K562 (cell line): ENCODE data around the gene KCNH2. TPM values are rescaled to one million over a fixed set of nuclear protein-coding genes. Genes with fewer than 3 reads are reported as not detected.

Experiments used
- CBX1 ChIP-seq: sonication (generic); IDR thresholded peaks from 2 replicates; pipeline ENCODE4 v1.6.1; 2016; ENCODE audit warnings: antibody characterized with exemption, low read depth, mild to moderate bottlenecking
- CBX8 ChIP-seq: fragments of 200-600 bp; sonication (generic); IDR thresholded peaks from 2 replicates; pipeline ENCODE4 v1.6.1; 2012; ENCODE audit warnings: borderline replicate concordance, mixed run types, low read depth, mild to moderate bottlenecking, moderate library complexity, mixed read lengths, low read length, control low read depth, inconsistent platforms; ENCODE audit not compliant: poor library complexity, severe bottlenecking; ENCODE audit errors: extremely low read depth
- DMBX1 ChIP-seq: fragments of 250-450 bp; sonication (Bioruptor Pico); IDR thresholded peaks from 2 replicates; pipeline ENCODE4 v1.8.0; 2022; ENCODE audit warnings: inconsistent platforms, mild to moderate bottlenecking, moderate library complexity, borderline replicate concordance
- ETV6 ChIP-seq, 3 experiments: fragments of 150-350 bp in 1 of 3; sonication (generic) in 1 of 3; formaldehyde crosslinking in 1 of 3; IDR thresholded peaks; 2 replicates each; pipeline versions ENCODE4 v1.6.1 to v1.8.0; 2014 to 2022; ENCODE audit warnings: borderline replicate concordance in 2 of 3, low read depth in 2 of 3, antibody characterized with exemption in 1 of 3, low read length in 1 of 3, mild to moderate bottlenecking in 1 of 3, missing genetic modification reagents in 1 of 3
- HNRNPK ChIP-seq: fragments of 200-400 bp; formaldehyde crosslinking; IDR thresholded peaks from one replicate; pipeline ENCODE4 v1.6.1; 2018; ENCODE audit warnings: mild to moderate bottlenecking, low read depth, low read length; ENCODE audit not compliant: poor library complexity, severe bottlenecking
- LARP7 ChIP-seq: fragments of 450-650 bp; IDR thresholded peaks from 2 replicates; pipeline ENCODE4 v1.6.1; 2016
- MCM3 ChIP-seq: fragments of 450-650 bp; IDR thresholded peaks from 2 replicates; pipeline ENCODE4 v1.6.1; 2016
- NR3C1 ChIP-seq: sonication (generic); formaldehyde crosslinking; IDR thresholded peaks from 2 replicates; pipeline ENCODE4 v1.8.1; 2022; ENCODE audit warnings: missing genetic modification reagents
- RAD51 ChIP-seq: fragments of 450-650 bp; IDR thresholded peaks from 2 replicates; pipeline ENCODE4 v1.7.1; 2016; ENCODE audit warnings: low read depth, mild to moderate bottlenecking, borderline replicate concordance
- RB1 ChIP-seq: fragments of 450-650 bp; IDR thresholded peaks from 2 replicates; pipeline ENCODE4 v1.6.1; 2017; ENCODE audit warnings: low read depth, mild to moderate bottlenecking
- RBM15 ChIP-seq: fragments of 200-400 bp; formaldehyde crosslinking; IDR thresholded peaks from 2 replicates; pipeline ENCODE4 v1.6.1; 2018; ENCODE audit warnings: mild to moderate bottlenecking, low read length, moderate library complexity; ENCODE audit not compliant: insufficient read depth
- U2AF1 ChIP-seq: fragments of 200-400 bp; formaldehyde crosslinking; optimal IDR thresholded peaks from 2 replicates; pipeline ENCODE3; 2017; ENCODE audit warnings: mild to moderate bottlenecking, low read depth, low read length, moderate library complexity
- ZFP1 ChIP-seq: fragments of 450-650 bp; formaldehyde crosslinking; IDR thresholded peaks from 2 replicates; pipeline ENCODE4 v1.4.0; 2020; ENCODE audit warnings: mild to moderate bottlenecking, mixed read lengths
- ZNF23 ChIP-seq: fragments of 250-450 bp; sonication (Bioruptor Pico); IDR thresholded peaks from 2 replicates; pipeline ENCODE4 v1.4.0; 2020; ENCODE audit warnings: mild to moderate bottlenecking
- ZNF583 ChIP-seq: fragments of 250-450 bp; sonication (Bioruptor Pico); IDR thresholded peaks from 2 replicates; pipeline ENCODE4 v1.4.0; 2020
- ZNF696 ChIP-seq: fragments of 250-450 bp; sonication (Bioruptor Pico); conservative IDR thresholded peaks from 2 replicates; pipeline ENCODE4 v1.4.0; 2020; ENCODE audit warnings: mild to moderate bottlenecking, moderate library complexity
- ZNF785 ChIP-seq: fragments of 250-450 bp; sonication (Bioruptor Pico); IDR thresholded peaks from 2 replicates; pipeline ENCODE4 v1.4.0; 2020; ENCODE audit warnings: mild to moderate bottlenecking
- polyA plus RNA-seq, 8 experiments: library from polyadenylated mRNA; depleted of rRNA in 4 of 8; stranded (reverse) in 5 of 8; unstranded in 3 of 8; fragments of >200 nt; fragmentation: Nextera tagmentation in 2 of 8; fragmentation: Illumina TruSeq in 1 of 8; extraction: Ambion mirVana in 2 of 8; extraction: Trizol in 1 of 8; gene quantifications; 2 replicates each; pipeline versions ENCODE4 v1.2.1 to v1.2.3, GENCODE V29; 2011 to 2014; ENCODE audit warnings: inconsistent platforms in 1 of 8, missing spikeins in 1 of 8
- total RNA-seq, 7 experiments: library from RNA; depleted of rRNA in 6 of 7; stranded (reverse); fragments of >200 nt in 6 of 7; fragmentation: Illumina TruSeq in 2 of 7; extraction: Trizol in 2 of 7; gene quantifications; 2 replicates each; pipeline versions ENCODE4 v1.2.1 to v1.2.3, GENCODE V29; 2011 to 2021; ENCODE audit warnings: low replicate concordance in 1 of 7
- TF ChIP-seq, protein P1 (sequence below): fragments of 450-650 bp; formaldehyde crosslinking; IDR thresholded peaks from 2 replicates; pipeline ENCODE4 v1.4.0; 2022; ENCODE audit warnings: missing genetic modification characterization
- TF ChIP-seq, protein P2 (sequence below): fragments of 250-450 bp; sonication (Bioruptor Pico); IDR thresholded peaks from 2 replicates; pipeline ENCODE4 v1.8.0; 2021; ENCODE audit warnings: moderate library complexity, mild to moderate bottlenecking, inconsistent platforms
- TF ChIP-seq, protein P3 (sequence below): fragments of 200-800 bp; sonication (Bioruptor generic); IDR thresholded peaks from 2 replicates; pipeline ENCODE4 v1.6.1; 2017; ENCODE audit warnings: missing genetic modification characterization, missing compliant biosample characterization
- TF ChIP-seq, protein P4 (sequence below): conservative IDR thresholded peaks from 2 replicates; pipeline ENCODE4 v1.6.1; 2011; ENCODE audit warnings: low read depth, mild to moderate bottlenecking, low read length; ENCODE audit not compliant: control insufficient read depth
- TF ChIP-seq, protein P5 (sequence below), 3 experiments: IDR thresholded peaks in 2 of 3; conservative IDR thresholded peaks in 1 of 3; 2 replicates each; pipeline ENCODE4 v1.5.1; 2011 to 2012; ENCODE audit warnings: low read length in 3 of 3, mild to moderate bottlenecking in 3 of 3, control low read depth in 2 of 3, improper control_type of control experiment in 1 of 3, inconsistent platforms in 1 of 3, low read depth in 1 of 3, mixed read lengths in 1 of 3, moderate library complexity in 1 of 3; ENCODE audit not compliant: insufficient read depth in 2 of 3

The KCNH2 gene
- total and polyA plus RNA-seq, 9 of the 15 experiments (the other 6 are each of a cell fraction or from before 2014, with no cell fraction given) = 18.1 to 368 (median 218) TPM

DNA sequence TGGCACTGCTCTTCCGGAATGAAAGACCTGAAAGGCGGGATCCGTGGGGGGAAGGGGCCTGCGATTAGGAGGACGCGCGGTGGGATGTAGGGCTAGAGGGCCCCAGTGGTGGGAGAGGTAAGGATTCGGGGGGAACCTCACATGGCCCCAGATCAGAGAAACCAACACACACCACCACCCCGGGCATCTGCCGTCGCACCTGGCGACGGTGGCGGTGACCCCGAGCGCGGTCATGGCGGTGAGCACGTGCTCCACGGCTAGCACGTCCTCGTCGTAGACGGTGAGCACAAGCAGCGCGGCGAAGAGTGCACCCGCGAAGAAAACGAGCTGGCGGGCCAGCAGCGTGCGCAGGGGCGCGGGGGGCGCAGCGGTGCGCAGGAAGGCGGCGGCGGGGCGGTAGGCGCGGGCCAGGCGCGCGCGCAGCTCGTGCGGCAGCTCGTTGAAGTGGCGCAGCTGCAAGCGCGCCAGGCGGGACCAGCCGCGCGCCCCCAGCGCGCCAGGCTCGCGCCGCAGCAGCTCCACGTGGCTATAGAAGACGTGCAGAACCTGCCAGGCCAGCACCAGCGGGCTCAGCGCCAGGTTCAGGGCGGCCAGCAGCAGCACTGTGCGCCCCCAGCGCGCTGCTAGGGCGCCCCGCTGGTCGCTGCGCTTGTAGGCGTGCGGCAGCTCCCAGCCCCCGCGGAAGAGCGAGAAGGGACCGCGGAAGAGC, 40.5 kb upstream of the KCNH2 start (continued):
- TF ChIP-seq, protein P1, sequence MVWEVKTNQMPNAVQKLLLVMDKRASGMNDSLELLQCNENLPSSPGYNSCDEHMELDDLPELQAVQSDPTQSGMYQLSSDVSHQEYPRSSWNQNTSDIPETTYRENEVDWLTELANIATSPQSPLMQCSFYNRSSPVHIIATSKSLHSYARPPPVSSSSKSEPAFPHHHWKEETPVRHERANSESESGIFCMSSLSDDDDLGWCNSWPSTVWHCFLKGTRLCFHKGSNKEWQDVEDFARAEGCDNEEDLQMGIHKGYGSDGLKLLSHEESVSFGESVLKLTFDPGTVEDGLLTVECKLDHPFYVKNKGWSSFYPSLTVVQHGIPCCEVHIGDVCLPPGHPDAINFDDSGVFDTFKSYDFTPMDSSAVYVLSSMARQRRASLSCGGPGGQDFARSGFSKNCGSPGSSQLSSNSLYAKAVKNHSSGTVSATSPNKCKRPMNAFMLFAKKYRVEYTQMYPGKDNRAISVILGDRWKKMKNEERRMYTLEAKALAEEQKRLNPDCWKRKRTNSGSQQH (CRISPR knock-in tag) = no peak
- TF ChIP-seq RB1 = no peak
- TF ChIP-seq LARP7 = no peak
- no peak for TF ChIP-seq DMBX1 (CRISPR knock-in tag)
- TF ChIP-seq, protein P2, sequence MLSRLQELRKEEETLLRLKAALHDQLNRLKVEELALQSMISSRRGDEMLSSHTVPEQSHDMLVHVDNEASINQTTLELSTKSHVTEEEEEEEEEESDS (CRISPR knock-in tag) = no peak
- peak; percentile 32; the same call in 1 of the 2 replicates for TF ChIP-seq NR3C1
- no peak for TF ChIP-seq CBX8
- TF ChIP-seq U2AF1 = peak; percentile 12
- TF ChIP-seq, protein P3, sequence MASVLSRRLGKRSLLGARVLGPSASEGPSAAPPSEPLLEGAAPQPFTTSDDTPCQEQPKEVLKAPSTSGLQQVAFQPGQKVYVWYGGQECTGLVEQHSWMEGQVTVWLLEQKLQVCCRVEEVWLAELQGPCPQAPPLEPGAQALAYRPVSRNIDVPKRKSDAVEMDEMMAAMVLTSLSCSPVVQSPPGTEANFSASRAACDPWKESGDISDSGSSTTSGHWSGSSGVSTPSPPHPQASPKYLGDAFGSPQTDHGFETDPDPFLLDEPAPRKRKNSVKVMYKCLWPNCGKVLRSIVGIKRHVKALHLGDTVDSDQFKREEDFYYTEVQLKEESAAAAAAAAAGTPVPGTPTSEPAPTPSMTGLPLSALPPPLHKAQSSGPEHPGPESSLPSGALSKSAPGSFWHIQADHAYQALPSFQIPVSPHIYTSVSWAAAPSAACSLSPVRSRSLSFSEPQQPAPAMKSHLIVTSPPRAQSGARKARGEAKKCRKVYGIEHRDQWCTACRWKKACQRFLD (CRISPR knock-in tag) = no peak
- TF ChIP-seq, protein P4, sequence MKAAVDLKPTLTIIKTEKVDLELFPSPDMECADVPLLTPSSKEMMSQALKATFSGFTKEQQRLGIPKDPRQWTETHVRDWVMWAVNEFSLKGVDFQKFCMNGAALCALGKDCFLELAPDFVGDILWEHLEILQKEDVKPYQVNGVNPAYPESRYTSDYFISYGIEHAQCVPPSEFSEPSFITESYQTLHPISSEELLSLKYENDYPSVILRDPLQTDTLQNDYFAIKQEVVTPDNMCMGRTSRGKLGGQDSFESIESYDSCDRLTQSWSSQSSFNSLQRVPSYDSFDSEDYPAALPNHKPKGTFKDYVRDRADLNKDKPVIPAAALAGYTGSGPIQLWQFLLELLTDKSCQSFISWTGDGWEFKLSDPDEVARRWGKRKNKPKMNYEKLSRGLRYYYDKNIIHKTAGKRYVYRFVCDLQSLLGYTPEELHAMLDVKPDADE = no peak
- TF ChIP-seq RAD51 = no peak
- TF ChIP-seq ZNF696 (CRISPR knock-in tag) = no peak
- TF ChIP-seq ETV6 (IDR thresholded peaks at IDR 0.05; ENCODE audit: borderline replicate concordance in 1 of 2, low read depth in 2 of 2, low read length in 1 of 2) = no peak
- TF ChIP-seq ETV6 (CRISPR knock-in tag; IDR thresholded peaks at IDR 0.05; ENCODE audit: borderline replicate concordance) = no peak
- TF ChIP-seq ZNF785 (CRISPR knock-in tag) = no peak
- no peak for TF ChIP-seq RBM15
- no peak for TF ChIP-seq MCM3
- TF ChIP-seq ZNF583 (CRISPR knock-in tag) = no peak
- no peak for TF ChIP-seq ZNF23 (CRISPR knock-in tag)
- no peak for TF ChIP-seq HNRNPK
- TF ChIP-seq, protein P5, sequence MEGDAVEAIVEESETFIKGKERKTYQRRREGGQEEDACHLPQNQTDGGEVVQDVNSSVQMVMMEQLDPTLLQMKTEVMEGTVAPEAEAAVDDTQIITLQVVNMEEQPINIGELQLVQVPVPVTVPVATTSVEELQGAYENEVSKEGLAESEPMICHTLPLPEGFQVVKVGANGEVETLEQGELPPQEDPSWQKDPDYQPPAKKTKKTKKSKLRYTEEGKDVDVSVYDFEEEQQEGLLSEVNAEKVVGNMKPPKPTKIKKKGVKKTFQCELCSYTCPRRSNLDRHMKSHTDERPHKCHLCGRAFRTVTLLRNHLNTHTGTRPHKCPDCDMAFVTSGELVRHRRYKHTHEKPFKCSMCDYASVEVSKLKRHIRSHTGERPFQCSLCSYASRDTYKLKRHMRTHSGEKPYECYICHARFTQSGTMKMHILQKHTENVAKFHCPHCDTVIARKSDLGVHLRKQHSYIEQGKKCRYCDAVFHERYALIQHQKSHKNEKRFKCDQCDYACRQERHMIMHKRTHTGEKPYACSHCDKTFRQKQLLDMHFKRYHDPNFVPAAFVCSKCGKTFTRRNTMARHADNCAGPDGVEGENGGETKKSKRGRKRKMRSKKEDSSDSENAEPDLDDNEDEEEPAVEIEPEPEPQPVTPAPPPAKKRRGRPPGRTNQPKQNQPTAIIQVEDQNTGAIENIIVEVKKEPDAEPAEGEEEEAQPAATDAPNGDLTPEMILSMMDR (IDR thresholded peaks at IDR 0.05 in 2 of 3, conservative IDR thresholded peaks at IDR 0.05 in 1 of 3; ENCODE audit: insufficient read depth in 2 of 3, low read depth in 1 of 3, low read length in 3 of 3) = peak in 1 of 3 experiments; percentile 6; a peak in 1 of 6 replicates
- TF ChIP-seq ZFP1 (CRISPR knock-in tag) = no peak
- 0 out of 2 replicates have a peak, but pooled peaks have one; percentile 4 for TF ChIP-seq CBX1
